Activated CD4-positive, alpha-beta T cell treated with anti-CD3 and anti-CD28 coated beads, Interleukin-10, Interleukin-2, amounts not matched to agents 100 ng/mL and 50 ng/mL, durations not matched to agents 16 hours and 8 hours (primary cell): ENCODE measurements around the gene CCPG1.

Source experiments
- DNase-seq: peaks from one replicate; pipeline ENCODE4 v3.0.0-alpha.2; 2020

Gene CCPG1

GRCh38 chr15:55383687-55384086 is 24.5 kb downstream of the CCPG1 start:
- DNase-seq = no peak

- DNase-seq = no peak
Observed at GRCh38 chr15:55381595-55381994, 26.6 kb downstream of the CCPG1 start.

DNA sequence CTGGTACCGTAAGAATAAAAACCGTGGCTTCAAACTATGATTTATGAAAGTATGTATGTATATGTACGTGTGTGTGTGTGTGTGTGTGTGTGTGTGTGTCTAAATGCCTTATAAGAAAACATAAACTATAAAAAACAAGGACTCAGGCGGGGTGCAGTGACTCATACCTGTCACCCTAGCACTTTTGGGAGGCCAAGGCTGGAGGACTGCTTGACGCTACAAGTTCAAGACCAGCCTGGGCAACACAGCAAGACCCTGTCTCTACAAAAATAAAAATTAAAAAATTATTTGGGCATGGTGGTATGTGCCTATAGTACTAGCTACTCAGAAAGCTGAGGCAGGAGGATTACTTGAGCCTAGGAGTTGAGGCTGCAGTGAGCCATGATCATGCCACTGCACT is 29.1 kb downstream of the CCPG1 start:
- no peak for DNase-seq

GRCh38 chr15:55372701-55373440 is 35.3 kb downstream of the CCPG1 start:
- no peak for DNase-seq

DNA sequence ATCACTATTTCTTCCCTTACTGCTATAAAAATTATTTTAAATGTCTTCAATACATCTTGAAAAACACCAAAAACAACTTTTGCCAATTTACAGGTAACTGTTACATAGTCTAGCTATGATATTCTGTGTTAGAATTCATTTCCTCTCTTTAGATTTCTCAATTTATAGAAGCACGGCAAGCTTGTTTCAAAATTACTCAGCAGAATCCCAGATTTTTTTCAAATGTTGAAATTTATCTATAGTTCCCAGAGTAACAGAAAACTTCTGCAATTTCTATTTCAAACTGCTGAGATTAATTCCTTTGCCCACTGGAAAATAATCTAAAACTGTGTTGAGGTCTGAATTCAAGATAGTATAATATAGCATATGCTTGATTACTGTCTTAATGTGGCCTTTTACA is 41.2 kb downstream of the CCPG1 start:
- no peak for DNase-seq

- no peak for DNase-seq
Observed at GRCh38 chr15:55362641-55363040, 45.5 kb downstream of the CCPG1 start.

- DNase-seq = no peak
Observed at GRCh38 chr15:55361048-55361447, 47.1 kb downstream of the CCPG1 start.

DNA sequence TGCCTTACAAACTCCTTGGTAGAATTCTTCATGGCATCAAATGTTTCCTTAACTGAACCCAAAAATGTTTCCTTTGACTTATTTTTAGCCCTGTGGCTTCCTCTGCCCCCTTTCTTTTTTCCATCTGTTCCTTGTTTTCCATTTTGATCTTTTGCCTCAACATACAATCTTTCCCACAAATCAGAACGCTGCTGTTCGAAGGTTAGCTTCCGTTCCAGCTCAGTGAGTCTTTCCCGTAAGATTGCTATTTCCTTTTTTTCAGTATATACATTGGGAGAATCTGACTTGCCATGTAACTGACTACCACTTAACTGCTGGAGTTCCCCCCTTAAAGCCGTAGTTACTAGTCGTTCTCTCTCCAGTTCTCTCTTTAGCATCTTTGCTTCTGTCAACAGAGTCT is 47.9 kb downstream of the CCPG1 start:
- no peak for DNase-seq

DNA sequence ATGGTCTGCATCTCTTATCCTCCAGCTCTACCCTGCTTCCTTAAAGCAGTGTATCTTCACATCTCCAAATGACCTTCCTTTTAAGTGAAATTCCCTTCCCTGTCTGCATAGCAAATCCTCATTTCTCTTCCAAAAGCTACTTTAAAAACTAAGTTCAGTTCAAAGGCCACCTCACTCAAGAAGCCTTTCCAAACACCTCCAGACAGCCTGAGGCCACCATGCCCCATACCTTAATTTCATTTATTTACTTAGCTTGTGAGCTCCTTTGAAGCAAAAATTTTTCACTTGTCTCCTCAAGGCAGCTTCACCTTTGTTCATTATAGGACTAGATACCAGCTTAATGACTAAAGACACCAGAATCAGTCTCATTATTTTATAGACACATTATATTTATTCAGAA is 49.7 kb downstream of the CCPG1 start:
- no peak for DNase-seq

- no peak for DNase-seq
Observed at GRCh38 chr15:55357774-55358173, 50.4 kb downstream of the CCPG1 start.

DNA sequence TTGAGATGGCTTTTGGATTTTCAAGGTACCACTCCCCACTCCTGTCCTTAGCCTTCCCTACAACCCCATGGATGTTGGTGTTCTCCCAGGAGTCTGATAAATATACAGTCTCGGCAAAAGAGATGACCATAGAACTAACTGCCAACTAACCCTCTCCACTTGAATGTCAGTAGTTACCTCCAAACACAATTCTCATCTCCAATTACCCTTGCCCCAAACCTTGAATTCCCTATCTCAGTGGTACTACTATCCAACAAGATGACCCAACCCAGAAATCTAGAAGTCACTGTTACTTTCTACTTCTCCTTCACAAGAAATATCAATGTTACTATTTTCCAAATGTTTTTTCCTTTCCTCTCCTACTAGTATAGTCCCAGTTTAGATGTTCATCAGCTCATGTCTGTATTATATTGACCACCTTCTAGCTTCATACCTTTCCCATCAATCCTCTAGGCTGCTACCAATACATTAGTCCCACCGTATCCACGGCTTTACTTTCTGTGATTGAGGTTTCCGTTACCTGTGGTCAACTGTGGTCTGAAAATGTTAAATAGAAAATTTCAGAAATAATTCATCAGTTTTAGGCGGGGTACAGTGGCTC is 51.1 kb downstream of the CCPG1 start:
- DNase-seq = no peak

DNA sequence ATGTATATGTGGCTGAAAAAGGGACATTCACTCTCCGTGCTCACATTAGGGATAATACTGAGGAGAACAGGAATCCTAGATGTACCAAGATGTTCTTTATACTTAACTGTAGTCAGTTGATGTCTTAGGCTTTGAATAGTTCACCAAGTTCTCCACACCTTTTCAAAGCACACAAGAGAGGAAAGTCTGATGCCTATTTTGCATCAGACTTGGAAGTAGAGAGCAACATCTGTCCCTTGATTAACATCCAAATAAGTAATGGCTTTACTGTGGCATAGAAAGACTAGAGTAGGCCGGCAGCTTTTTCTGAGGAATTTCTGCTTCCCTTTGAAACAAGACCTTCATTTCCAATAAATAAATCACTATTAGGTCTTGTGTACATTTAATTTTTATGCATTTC is 55.1 kb downstream of the CCPG1 start:
- DNase-seq = no peak

DNA sequence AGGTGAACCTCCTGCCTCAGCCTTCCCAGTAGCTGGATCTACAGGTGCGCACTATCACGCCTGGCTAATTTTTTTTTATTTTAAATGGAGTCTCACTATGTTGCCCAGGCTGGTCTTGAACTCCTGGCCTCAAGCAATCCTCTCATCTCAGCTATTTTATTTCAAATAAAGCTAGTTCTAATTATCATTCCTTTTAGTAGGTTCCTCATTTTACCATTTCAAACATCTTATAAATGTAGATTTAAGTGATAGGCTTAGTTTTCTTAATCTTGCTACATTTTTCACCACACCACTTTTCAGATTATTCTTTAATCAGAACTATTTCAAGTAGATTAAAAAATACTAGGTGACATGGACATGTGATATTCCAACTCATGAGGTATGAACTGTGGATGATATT is 58.9 kb downstream of the CCPG1 start:
- no peak for DNase-seq

GRCh38 chr15:55348281-55348778 is 59.8 kb downstream of the CCPG1 start:
- no peak for DNase-seq

DNA sequence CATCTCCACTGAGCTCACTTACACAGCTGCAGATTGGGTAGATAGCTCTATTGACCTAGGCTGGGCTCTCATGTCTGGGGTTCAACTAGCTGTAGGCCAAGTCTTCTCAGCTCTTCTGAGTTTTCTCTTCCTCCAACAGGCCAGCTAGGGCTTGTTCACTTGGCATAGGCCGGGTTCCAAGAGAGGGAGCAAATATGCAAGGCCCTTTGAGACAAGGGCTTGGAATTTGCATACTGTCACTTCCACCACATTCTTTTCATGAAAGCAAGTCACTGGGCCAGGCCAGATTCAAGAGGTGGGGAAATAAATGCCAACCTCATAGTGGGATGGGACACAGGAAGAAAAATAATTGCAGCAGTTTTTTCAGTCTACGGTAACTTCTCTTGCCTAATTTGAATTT is 64.0 kb downstream of the CCPG1 start:
- no peak for DNase-seq

GRCh38 chr15:55343168-55343567 is 65.0 kb downstream of the CCPG1 start:
- DNase-seq = no peak

DNA sequence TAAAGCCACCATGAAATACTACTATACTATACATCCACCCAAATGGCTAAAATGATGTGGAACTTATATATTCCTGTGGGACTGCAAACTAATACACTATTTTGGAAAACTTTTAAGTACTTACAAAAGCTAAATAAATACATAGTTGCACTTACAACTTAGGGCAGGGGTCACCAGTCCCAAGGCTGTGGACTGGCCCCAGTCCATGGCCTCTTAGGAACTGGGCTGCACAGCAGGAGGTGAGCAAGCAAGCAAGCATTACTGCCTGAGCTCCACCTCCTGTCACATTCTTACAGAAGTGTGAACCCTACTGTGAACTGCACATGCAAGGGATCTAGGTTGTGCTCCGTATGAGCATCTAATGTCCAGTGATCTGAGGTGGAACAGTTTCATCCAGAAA is 71.0 kb downstream of the CCPG1 start:
- no peak for DNase-seq

DNA sequence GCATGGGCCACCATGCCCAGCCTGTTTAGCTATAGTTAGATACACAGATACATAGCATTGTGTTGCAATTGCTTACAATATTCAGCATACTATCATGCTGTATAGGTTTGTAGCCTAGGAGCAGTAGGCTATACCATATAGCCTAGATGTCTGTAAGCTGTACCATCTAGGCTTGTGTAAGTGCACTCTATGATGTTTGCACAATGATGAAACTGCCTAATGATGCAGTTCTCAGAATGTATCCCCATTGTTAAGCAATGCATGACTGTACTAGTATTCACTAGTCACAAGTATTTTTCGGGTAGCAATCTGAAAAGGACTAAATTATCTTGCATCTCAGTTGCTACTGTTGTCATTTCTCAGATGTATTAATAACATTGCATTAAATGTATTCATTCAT is 73.2 kb downstream of the CCPG1 start:
- no peak for DNase-seq

GRCh38 chr15:55334371-55334770 is 73.8 kb downstream of the CCPG1 start:
- DNase-seq = no peak

DNA sequence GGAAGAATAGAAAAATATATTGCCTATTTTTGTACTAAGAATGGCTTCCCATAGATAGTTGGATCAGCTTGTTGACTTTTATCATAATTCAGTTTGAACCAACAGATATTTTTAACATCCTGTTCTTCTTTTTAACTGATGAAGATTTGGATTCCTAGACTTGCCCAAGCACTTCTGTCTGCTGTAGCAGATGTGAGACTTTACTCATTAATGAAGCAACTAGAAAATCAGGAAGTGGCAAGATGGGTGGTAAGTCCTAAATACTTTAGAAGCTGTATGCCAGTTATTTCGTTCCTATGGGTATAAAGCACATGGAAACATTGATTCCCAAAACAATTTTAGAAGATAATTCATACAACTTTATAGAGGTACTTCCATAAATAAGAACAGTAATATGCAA is 80.8 kb downstream of the CCPG1 start:
- DNase-seq = no peak

GRCh38 chr15:55322467-55322866 is 85.7 kb downstream of the CCPG1 start:
- no peak for DNase-seq

DNA sequence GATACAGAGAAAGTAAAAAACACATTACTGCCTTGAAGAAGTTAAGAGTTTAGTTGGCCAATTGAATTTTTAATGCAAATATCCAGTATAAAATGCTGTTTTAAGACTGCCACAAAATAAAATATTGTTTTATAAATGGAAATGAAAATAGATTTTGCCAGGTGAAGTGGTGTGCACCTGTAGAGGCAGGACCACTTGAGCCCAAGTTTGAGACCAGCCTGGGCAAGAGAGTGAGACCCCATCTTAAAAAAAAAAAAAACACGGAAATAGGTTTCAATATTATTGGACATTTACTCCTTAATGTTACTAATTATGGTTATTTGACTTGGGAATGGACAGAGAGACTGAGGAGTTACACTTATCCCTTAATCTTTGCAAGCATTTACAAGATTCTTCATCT is 87.2 kb downstream of the CCPG1 start:
- no peak for DNase-seq

DNA sequence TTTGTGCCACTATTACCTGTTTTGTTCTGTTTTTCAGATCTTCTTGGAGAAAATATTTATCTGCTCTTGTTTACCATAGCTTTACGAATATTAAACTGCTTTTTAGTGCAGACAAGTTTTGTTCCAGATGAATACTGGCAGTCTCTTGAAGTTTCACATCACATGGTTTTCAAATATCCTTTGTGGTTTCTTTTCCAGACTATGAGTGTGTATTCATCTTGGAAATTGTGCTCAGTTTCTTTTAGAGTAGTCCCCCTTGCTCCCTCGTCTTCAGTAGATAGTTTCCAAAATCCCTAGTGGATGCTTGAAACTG is 88.0 kb downstream of the CCPG1 start:
- no peak for DNase-seq

GRCh38 chr15:55319537-55320237 is 88.5 kb downstream of the CCPG1 start:
- peak; percentile 41 for DNase-seq
